ENCODE data around the gene JMJD1C. TPM values are rescaled to one million over a fixed set of nuclear protein-coding genes. Genes with fewer than 3 reads are reported as not detected.
"Not testable (repeated sequence)": the region's sequence is repeated elsewhere in the genome, so short reads cannot be mapped to it uniquely, and the experiment has no call there.

Gene JMJD1C
- total RNA-seq, 1 donor from 2014 or later = 79.0 TPM

GRCh38 chr10:63410633-63411032 is 55.1 kb downstream of the JMJD1C start:
- DNase-seq (ENCODE audit: low spot score) = no peak

- DNase-seq (ENCODE audit: low spot score) = no peak
These were observed 56.2 kb downstream of the JMJD1C start for GRCh38 chr10:63409465-63410027.

- DNase-seq (ENCODE audit: low spot score) = no peak
These were observed 58.6 kb downstream of the JMJD1C start for GRCh38 chr10:63407136-63407662.

GRCh38 chr10:63396133-63396761 is 69.5 kb downstream of the JMJD1C start:
- no peak for DNase-seq (ENCODE audit: low spot score)

GRCh38 chr10:63393050-63393449 is 72.7 kb downstream of the JMJD1C start:
- DNase-seq (ENCODE audit: low spot score) = no peak

- DNase-seq (ENCODE audit: low spot score) = no peak
These were observed 73.6 kb downstream of the JMJD1C start for GRCh38 chr10:63392224-63392623.

GRCh38 chr10:63391812-63392211 is 74.0 kb downstream of the JMJD1C start:
- no peak for DNase-seq (ENCODE audit: low spot score)

- DNase-seq (ENCODE audit: low spot score) = no peak
These were observed 75.3 kb downstream of the JMJD1C start for GRCh38 chr10:63390521-63390920.

GRCh38 chr10:63388421-63389031 is 77.3 kb downstream of the JMJD1C start:
- no peak for DNase-seq (ENCODE audit: low spot score)

GRCh38 chr10:63385254-63385653 is 80.5 kb downstream of the JMJD1C start:
- no peak for DNase-seq (ENCODE audit: low spot score)

GRCh38 chr10:63384675-63385074 is 81.1 kb downstream of the JMJD1C start:
- no peak for DNase-seq (ENCODE audit: low spot score)

GRCh38 chr10:63384001-63384400 is 81.8 kb downstream of the JMJD1C start:
- DNase-seq (ENCODE audit: low spot score) = no peak

- no peak for DNase-seq (ENCODE audit: low spot score)
These were observed 82.6 kb downstream of the JMJD1C start for GRCh38 chr10:63383141-63383540.

- DNase-seq (ENCODE audit: low spot score) = no peak
These were observed 83.7 kb downstream of the JMJD1C start for GRCh38 chr10:63382066-63382465.

GRCh38 chr10:63377305-63377661 is 88.5 kb downstream of the JMJD1C start:
- not testable (repeated sequence) for DNase-seq (ENCODE audit: low spot score)

- DNase-seq (ENCODE audit: low spot score) = no peak
These were observed 89.0 kb downstream of the JMJD1C start for GRCh38 chr10:63376560-63377304.

GRCh38 chr10:63375859-63376258 is 89.9 kb downstream of the JMJD1C start:
- no peak for DNase-seq (ENCODE audit: low spot score)

- DNase-seq (ENCODE audit: low spot score) = no peak
These were observed 90.3 kb downstream of the JMJD1C start for GRCh38 chr10:63375458-63375857.

GRCh38 chr10:63374991-63375390 is 90.8 kb downstream of the JMJD1C start:
- no peak for DNase-seq (ENCODE audit: low spot score)

GRCh38 chr10:63373176-63373575 is 92.6 kb downstream of the JMJD1C start:
- no peak for DNase-seq (ENCODE audit: low spot score)

GRCh38 chr10:63369711-63370110 is 96.1 kb downstream of the JMJD1C start:
- no peak for DNase-seq (ENCODE audit: low spot score)

GRCh38 chr10:63368365-63368764 is 97.4 kb downstream of the JMJD1C start:
- DNase-seq (ENCODE audit: low spot score) = no peak

GRCh38 chr10:63366933-63367332 is 98.8 kb downstream of the JMJD1C start:
- no peak for DNase-seq (ENCODE audit: low spot score)

All from mucosa of gallbladder (tissue), 1 donor.